AG04450 (cell line): Measurements from ENCODE around the gene ITLN2. TPM values are rescaled to one million over a fixed set of nuclear protein-coding genes. Genes with fewer than 3 reads are reported as not detected.

Experiments
- CTCF ChIA-PET: fragments of 300-600, 350-600 bp; formaldehyde crosslinking; extraction: SDS; loops from one replicate; lab custom pipeline; 2022; ENCODE audit warnings: antibody characterized with exemption, inconsistent platforms; lab: Charles Lee
- POLR2A ChIA-PET: fragments of 350-600 bp; formaldehyde crosslinking; extraction: SDS; loops from one replicate; lab custom pipeline; 2021; ENCODE audit warnings: antibody characterized with exemption, inconsistent platforms; lab: Yijun Ruan, JAX
- DNase-seq: peaks from one replicate; pipeline ENCODE4 v3.0.0-alpha.2; 2011; ENCODE audit warnings: low read depth, low spot score
- H3K27ac ChIP-seq: one replicate; pipeline ENCODE4 v1.5.1; 2012; ENCODE audit warnings: low read depth, low read length, control low read depth
- H3K27me3 ChIP-seq: one replicate; pipeline ENCODE4 v1.6.0; 2012; ENCODE audit warnings: low read length; ENCODE audit not compliant: control insufficient read depth, insufficient read depth
- H3K4me3 ChIP-seq: 2 replicates; pipeline ENCODE4 v1.5.1; 2011; ENCODE audit warnings: mild to moderate bottlenecking, low read depth, low read length, control low read depth
- H3K9me3 ChIP-seq: 2 replicates; pipeline ENCODE4 v1.5.1; 2012; ENCODE audit warnings: low read length; ENCODE audit not compliant: control insufficient read depth, insufficient read depth
- polyA plus RNA-seq: library from polyadenylated mRNA; depleted of rRNA; stranded (reverse); fragments of >200 nt; gene quantifications from 2 replicates; pipeline ENCODE4 v1.2.3, GENCODE V29; 2011
- TF ChIP-seq, protein P1 (sequence below): IDR thresholded peaks from 2 replicates; pipeline ENCODE4 v1.5.1; 2011; ENCODE audit warnings: low read depth, low read length, control low read depth, inconsistent platforms

Gene ITLN2
- polyA plus RNA-seq, 1 experiment, result not detected

GRCh38 chr1:160911925-160912324, 42.7 kb downstream of the ITLN2 start:
- Histone ChIP-seq H3K27me3 (no peaks in the 10 kb centered on the region), H3K9me3 (no peaks in the 10 kb centered on the region), H3K27ac (no peak overlapping the region), H3K4me3 (no peak overlapping the region)
- ChIA-PET CTCF (no interaction called here), POLR2A (no interaction called here)
- TF ChIP-seq, protein P1, sequence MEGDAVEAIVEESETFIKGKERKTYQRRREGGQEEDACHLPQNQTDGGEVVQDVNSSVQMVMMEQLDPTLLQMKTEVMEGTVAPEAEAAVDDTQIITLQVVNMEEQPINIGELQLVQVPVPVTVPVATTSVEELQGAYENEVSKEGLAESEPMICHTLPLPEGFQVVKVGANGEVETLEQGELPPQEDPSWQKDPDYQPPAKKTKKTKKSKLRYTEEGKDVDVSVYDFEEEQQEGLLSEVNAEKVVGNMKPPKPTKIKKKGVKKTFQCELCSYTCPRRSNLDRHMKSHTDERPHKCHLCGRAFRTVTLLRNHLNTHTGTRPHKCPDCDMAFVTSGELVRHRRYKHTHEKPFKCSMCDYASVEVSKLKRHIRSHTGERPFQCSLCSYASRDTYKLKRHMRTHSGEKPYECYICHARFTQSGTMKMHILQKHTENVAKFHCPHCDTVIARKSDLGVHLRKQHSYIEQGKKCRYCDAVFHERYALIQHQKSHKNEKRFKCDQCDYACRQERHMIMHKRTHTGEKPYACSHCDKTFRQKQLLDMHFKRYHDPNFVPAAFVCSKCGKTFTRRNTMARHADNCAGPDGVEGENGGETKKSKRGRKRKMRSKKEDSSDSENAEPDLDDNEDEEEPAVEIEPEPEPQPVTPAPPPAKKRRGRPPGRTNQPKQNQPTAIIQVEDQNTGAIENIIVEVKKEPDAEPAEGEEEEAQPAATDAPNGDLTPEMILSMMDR, result no peak
- no peak for DNase-seq

- TF ChIP-seq, protein P1, result no peak
- ChIA-PET POLR2A (no interaction called here), CTCF (no interaction called here)
- Histone ChIP-seq H3K9me3 (no peaks in the 10 kb centered on the region), H3K27me3 (no peaks in the 10 kb centered on the region), H3K4me3 (no peak overlapping the region), H3K27ac (no peak overlapping the region)
- no peak for DNase-seq
Observed at GRCh38 chr1:160911441-160911840, 43.2 kb downstream of the ITLN2 start.

GRCh38 chr1:160910170-160910750, 44.3 kb downstream of the ITLN2 start:
- Histone ChIP-seq H3K4me3 (no peak overlapping the region), H3K27me3 (no peaks in the 10 kb centered on the region), H3K27ac (no peak overlapping the region), H3K9me3 (no peaks in the 10 kb centered on the region)
- ChIA-PET CTCF (interaction anchor here (0.6 kb wide), 1 partner anchor 862 kb away, joined by 3 read pairs; no protein-coding TSS in a partner anchor), POLR2A (no interaction called here)
- TF ChIP-seq, protein P1, result no peak
- DNase-seq, result no peak

DNA sequence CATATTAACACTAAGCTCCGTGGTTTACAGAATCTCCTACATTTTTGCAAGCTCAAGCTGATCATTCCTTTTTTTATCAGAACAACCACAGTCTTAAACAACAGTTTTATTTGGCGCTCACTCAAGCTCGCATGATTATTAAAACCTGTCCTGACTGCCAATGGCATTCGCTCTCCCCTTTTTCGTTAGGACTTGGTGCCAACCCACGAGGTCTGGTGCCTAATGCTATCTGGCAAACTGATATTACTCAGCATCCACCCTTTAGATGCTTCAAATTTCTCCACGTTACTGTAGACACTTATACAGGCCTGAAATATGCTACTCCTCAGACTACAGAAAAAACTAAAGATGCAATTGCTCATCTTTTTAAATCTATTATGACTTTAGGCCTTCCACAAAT, 46.6 kb downstream of the ITLN2 start:
- no peak for DNase-seq
- Histone ChIP-seq H3K4me3 (no peak overlapping the region), H3K27me3 (no peaks in the 10 kb centered on the region), H3K27ac (no peak overlapping the region), H3K9me3 (no peaks in the 10 kb centered on the region)
- CTCF ChIA-PET, result no interaction called here
- POLR2A ChIA-PET, result no interaction called here
- TF ChIP-seq, protein P1, result no peak

DNA sequence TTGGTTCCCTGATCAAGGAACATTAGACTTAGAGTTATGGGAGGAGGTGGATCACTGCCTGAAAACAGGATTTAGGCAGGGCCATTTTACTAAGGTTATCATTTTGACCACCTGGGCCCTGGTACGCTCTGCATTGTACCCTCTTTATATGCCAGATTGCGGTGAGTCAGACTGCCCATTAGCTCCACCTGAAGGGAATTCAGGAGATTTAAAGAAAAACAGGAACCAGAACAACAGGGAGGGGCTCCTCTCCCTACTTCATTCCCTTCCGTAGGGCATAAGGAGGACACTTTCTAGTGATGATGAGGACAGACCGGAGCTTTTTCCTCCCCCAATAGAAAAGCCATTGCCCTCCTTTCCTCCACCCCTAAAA, 49.0 kb downstream of the ITLN2 start:
- CTCF ChIA-PET, result no interaction called here
- TF ChIP-seq, protein P1, result no peak
- POLR2A ChIA-PET, result no interaction called here

More for the DNA sequence above, 49.0 kb downstream of the ITLN2 start:
- no peak for DNase-seq
- Histone ChIP-seq H3K4me3 (no peak overlapping the region), H3K27ac (no peak overlapping the region), H3K9me3 (no peaks in the 10 kb centered on the region), H3K27me3 (no peaks in the 10 kb centered on the region)
